HG02981 (cell line): ENCODE measurements around the gene HS1BP3.

Experiments used
- ATAC-seq: cut with Tn5 transposase; IDR thresholded peaks from one replicate; pipeline ENCODE4 v1.9.1; 2021; ENCODE audit warnings: mild to moderate bottlenecking, moderate library complexity; ENCODE audit not compliant: unreplicated experiment

Gene HS1BP3

DNA sequence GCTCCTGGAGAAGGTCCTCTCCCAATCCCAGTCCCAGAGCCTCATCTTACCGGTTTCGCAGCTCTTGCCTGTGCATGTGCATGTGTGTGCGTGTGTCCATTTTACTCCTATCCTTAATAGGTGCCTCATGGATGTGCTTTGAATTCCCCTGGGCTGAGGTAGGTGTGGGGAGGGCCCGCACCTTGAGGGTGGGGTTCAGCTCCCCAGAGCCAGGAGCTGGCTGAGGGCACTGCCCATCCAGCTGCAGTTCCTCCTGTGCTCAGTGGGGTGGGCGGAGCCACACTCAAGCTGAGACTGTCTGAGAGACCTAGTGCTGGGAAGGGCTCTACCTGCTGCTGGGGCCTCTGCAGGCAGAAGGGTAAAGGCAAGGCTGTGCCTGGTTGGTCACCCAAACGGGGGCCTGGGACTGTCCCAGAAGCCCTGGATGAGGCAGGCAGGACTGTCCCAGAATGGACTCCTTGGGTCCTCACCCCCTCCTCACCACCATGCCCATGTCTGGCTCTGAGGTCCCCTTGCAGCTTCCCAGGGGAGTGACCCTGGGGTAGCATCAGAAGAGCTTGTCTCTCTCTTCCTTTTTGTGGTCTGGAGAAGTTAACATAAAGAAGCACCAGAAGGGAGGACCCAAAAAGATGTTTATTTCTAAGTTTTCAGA, 24.9 kb upstream of the HS1BP3 start:
- peak; percentile 75 for ATAC-seq

DNA sequence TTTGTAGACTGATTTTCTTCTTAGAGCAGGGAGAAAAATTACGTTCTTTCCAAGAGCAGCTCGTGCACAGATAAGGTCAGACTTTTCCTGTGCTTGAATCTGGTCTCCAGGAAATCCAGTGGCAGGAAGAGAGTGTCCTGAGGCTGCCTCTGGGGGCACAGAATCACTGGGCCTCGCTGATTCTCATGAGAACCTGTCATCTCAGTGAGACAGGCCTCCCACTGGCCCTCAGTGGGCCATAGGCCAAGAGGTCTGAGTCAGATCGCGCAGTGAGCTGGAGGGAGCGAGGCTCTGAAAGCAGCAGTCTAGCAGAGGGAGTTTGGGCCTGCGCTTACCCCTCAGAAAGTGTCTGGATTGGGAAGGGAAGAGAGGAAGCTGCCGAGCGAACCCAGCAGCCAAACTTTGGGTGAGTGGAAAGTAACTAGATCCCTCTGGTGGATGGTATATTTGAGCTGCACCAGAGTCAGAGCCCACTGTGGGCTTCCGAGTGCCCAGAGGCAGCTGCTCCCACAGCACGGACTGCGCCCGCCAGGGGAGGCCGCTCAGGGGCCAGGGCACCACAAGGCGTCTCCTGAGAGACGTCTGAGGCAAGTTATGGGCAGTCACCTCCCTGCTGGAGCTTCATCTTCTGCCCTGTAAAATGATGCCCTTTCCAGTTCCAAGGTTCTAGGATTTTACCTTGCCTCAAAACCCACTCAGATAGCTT, 24.2 kb upstream of the HS1BP3 start:
- ATAC-seq = no peak

DNA sequence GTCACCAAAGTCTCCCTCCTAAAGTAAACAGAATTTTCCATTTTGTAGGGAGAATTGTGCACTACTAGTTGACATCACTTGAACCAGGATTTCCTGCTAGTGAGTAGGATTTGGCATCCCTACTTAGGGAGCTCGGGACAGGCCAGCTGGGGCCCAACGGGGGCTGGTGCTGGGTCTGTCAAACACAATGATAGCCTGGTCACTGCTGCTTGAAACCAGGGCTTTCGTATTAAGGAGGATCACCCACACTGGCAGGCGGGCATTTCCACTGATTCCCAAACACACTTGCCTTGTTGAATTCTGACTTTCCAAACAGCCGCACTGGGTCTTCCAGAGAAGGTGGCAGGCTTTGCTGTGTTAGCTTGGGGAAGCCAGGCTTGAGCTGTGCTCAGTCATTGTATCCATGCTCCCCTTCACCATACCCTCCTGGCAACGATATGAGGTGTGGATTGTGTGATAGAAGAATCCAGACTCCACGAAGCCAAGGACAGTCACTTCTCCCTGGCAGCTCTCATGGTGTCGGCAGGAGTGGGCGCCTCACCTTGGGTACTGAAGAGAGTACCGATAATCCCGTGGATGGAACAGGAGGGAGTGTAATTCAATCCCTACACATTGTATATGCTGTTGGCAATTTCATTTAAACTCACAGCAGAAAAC, 23.5 kb upstream of the HS1BP3 start:
- no peak for ATAC-seq

DNA sequence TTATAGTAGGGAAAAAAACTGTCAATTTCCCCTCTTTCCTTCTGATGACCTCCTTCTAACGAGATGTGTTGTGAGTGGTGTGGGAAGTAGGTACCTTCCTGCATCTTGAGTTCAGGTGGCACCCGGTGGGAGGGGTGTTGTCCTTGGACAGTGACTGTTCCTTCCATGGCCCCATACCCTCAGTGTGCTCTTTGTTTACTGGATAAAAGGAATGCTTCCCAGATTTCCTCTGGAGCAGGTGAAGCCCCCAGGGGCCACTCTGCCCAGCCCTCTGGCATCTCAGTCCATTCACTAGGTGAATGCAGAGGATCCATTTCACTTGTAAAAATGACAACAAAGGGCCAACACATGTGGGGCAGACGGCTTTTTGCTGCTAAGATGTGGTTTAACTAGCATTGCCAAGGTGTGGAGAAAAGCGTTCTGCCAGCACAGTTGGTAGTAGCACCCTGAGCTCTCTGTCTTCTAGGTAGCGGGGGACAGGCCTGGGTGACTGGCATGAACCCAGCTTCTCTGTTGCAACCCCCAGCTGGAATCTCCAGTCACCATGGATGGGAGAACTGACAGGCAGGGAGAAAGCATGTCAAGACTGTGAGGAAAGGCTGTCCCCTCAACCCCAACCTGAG, 22.9 kb upstream of the HS1BP3 start:
- no peak for ATAC-seq

DNA sequence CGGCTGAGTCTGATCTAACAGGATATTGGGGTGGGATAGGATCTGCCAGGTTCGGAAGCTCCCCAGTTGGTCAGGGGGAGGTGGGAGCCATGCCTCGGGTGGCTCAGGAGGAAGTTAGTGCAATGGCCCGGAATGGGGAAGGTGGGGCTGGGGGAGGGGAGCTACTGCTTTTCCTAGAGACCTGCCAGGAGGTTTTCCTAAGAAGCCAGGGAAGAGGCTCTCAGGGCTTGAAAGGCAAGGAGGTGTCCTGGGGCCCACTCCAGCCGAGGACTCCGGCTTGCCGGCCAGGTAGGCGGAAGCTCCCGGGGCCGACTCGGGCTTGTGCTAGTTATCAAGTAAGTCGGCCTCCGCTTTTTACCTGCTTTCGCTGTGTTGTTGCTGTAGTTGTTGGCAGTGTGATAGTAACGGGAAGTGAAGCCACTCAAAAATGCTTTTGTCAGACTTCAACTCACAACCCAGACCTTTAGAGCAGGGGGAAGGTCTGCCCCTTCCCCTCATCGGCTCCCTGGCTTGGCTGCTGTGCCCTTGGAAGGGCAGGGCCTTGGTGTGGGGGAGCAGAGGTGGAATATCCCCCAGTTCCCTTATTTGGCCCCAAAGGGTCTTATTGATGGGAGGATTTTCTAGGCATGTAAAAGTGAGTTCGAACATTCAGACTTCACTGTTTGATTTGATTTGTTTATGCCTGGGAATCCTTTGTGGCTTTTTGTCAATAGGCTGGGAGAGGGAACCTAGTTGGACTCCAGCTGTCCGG, 21.5 kb upstream of the HS1BP3 start:
- no peak for ATAC-seq

DNA sequence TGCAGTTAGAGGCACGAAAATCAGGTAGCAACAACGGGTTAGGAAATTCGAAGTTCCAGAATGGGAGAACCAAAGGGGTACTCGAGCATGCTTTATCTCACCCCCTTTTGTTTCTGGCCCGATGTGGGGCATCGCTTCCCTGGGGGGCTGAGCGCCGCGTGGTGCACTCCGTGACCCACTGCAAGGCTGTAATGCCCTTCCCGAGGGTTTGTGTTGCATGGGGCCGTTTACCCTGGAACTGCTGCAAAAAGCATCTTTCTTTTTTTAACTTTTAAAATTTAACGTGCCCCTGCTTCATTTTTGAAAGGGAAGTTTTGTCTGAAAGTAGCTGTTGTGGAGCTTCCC, 20.8 kb upstream of the HS1BP3 start:
- no peak for ATAC-seq

DNA sequence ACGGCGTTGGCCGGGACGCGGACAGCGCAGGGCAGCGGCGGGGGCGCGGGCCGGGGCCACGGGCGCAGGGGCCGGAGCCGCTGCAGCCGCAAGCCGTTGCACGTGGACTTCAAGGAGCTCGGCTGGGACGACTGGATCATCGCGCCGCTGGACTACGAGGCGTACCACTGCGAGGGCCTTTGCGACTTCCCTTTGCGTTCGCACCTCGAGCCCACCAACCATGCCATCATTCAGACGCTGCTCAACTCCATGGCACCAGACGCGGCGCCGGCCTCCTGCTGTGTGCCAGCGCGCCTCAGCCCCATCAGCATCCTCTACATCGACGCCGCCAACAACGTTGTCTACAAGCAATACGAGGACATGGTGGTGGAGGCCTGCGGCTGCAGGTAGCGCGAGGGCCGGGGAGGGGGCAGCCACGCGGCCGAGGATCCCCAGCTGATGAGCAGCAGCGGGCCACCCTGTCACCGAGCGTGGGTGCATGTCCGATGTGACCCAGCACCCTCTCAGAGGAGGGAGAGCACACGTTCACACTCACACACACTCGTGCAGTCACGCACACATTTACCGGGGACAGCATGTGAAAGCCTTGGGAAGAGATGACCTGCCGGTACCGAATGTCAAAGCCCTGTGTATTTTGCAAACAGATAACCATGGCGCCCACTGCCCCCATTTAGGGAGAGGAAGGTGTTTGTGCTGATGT, 20.3 kb upstream of the HS1BP3 start:
- no peak for ATAC-seq

DNA sequence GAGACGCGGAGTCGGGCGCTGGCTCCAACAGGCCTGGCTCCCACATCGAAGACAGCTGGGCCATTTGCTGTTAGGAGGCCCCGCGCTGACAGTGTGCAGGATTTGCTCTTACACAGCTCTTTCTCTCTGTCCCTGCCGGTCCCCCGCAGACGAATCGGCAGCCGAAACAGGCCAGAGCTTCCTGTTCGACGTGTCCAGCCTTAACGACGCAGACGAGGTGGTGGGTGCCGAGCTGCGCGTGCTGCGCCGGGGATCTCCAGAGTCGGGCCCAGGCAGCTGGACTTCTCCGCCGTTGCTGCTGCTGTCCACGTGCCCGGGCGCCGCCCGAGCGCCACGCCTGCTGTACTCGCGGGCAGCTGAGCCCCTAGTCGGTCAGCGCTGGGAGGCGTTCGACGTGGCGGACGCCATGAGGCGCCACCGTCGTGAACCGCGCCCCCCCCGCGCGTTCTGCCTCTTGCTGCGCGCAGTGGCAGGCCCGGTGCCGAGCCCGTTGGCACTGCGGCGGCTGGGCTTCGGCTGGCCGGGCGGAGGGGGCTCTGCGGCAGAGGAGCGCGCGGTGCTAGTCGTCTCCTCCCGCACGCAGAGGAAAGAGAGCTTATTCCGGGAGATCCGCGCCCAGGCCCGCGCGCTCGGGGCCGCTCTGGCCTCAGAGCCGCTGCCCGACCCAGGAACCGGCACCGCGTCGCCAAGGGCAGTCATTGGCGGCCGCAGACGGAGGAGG, 19.6 kb upstream of the HS1BP3 start:
- no peak for ATAC-seq

DNA sequence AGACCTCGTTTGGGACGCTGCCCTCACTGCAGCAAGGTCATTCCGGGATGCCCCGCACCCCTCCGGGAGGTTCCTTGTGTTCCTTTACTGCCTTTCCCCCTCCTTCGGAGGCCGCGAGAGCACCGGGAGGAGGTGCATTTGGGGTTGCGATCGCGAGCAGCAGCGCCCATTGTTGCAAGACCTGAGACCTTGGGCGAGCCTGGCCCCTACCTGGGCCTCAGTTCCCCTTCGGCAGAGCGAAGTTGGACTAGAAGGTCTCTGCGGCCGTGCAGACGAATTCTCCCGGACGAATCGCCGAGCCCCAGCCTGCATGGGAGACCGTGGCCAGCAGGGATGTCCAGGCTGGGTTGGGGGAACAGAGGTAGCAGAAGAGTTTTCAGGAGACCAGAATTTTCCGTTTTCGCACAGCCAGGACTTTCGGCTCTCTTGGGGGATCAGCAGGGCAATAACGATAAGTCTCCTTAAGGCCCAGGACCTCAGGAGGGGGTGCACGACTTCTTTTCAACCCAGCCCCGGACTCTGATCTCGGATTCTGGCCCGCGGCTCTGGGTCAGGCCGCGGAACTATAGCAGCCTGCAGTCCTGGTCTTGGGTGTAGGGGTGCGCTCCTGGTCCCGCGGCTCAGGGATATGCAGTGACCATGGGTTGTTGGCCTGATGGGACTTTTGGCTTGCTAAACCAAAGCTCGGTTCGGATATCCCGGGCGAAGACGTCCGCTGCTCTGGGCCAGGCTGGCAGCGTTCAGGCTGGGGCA, 18.8 kb upstream of the HS1BP3 start:
- no peak for ATAC-seq

DNA sequence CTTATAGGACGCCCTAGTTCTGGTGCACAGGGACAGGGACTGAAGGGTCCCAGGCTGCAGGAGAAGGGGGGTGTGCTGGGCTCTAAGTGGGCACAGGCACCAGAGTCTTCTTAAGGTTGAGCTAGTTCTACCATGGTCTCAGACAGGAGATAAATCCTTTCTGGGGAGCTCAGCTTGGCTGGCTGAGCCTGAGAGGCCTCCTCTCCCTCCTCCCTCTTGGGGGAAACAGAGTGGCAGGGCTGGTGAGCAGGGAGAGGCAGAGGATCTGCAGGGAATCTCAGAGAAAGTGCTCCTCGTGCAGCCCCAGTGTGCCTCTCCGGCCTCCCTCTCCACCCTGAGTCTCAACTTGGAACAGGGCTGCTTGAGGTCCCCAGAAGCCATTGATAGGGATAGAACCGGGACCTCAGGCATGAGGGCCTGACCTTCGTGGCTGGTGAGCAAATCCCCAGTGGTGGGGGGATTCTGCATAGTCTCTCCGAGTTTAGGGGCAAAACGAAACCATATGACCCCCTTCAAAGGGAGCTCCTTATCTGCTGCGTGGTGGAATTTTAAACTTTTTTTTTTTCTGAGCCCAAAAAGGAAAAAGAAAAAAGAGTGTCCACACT, 18.1 kb upstream of the HS1BP3 start:
- no peak for ATAC-seq

DNA sequence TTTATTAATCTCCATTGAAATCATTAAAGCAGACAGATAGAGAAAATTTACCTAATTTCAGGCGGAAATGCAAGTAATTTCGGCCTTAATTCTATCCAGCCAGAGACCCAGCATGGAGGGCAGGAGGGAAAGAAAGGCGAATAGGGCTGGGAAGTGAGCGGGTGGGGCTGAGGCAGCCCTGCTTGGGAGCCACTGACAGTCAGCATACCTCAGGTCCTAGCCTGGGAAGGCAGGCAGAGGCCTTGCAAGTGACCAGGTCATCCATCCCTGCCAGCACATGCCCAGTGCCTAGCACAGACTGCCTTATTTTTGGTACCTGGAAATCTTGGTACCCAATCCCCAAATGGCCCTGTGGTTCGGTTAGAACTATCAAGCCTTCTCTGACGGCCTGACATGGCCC, 17.6 kb upstream of the HS1BP3 start:
- ATAC-seq = no peak

DNA sequence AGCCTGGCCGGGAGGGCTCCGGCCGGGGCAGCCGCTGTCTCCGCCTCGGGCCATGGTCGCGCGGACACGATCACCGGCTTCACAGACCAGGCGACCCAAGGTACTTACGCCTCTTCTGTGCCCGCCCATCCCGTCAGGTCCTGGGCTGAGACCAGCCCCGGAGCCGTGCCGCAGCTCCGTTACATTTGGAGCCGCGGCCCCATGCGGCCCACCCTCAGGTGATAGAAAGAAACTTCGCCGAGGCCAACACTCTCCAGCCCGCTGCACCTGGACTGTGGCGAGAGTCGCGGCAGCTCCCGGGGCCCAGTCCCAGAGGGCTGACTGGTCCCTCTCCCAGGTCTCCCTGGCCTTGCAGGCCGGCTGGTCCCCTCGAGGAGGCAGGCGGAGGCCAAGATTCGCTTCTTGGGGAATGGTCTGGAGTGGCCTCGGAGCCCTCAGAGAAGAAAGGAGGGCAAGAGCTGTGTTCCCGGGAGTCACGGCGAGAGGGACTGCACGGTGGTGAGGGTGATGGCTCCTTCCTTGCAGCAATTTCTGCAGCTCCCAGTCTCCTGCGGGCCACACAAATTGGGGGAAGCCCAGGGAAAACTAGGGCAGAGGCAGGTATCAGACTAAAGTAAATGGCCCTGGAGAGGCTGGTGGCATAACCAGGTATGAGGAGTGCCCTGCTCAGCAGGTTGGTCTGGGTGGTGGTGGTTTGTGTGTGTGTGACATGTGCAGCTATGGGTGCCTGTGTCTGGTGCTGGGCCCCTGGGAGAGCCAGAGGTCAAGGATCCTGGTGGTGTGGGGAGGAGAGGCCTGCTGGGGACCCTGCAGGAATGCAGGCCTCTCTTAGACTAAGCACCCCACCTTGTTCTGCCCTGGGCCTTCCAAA, 16.9 kb upstream of the HS1BP3 start:
- ATAC-seq = no peak

DNA sequence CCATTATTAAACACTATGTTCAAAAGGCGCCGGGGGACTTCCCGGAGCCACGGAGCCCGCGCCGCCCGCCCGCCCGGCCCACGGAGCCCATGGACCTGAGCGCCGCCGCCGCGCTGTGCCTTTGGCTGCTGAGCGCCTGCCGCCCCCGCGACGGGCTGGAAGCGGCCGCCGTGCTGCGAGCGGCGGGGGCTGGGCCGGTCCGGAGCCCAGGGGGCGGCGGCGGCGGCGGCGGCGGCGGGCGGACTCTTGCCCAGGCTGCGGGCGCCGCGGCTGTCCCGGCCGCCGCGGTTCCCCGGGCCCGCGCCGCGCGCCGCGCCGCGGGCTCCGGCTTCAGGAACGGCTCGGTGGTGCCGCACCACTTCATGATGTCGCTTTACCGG, 16.2 kb upstream of the HS1BP3 start:
- ATAC-seq = no peak

DNA sequence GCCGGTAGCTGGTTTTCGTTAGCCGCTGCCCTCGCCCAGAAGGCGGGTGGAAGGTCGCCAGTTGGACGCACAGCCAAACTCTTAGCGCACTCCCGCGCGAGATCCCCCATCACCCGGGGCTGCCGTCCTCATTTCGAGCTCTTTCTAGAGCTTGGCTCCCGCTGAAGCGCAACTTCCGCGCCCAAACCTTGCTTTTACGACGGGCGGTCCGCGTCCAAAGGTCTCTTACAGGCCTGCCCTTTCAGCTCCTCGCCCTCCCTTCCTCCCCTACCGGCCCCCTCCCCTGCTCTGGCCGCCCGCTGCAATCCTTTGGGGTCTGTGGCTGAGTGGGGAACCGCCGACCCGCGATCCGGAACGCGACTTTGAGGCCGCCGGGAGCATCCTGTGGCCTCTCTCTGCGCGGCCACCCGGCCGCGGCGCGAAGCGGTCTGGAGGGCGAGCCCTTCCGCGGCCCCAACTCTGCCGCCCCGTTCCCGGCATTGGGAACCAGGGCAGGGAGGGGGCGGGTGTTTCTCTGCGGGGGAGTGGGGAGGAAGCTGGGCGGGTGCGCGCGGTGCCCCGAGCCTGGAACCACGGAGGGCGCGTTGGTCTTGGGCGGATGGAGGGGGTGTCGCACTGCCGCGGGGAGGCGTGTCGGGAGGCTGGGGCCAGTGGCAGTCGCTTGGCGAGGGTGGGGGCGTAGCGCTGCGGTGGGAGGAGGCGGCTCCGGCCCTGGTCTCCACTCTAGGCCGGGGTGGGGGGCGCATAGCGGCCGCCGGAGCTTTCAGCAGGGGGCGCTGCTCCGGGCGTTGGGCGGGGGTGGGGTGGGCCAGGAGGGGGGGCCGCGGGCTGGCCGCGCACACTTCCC, 15.6 kb upstream of the HS1BP3 start, which contains the start of gene GDF7:
GDF7 (plus strand) TSS at position 841 of the 847 bp plus-strand sequence. CDS start 96 bp downstream, outside the sequence.
- no peak for ATAC-seq

DNA sequence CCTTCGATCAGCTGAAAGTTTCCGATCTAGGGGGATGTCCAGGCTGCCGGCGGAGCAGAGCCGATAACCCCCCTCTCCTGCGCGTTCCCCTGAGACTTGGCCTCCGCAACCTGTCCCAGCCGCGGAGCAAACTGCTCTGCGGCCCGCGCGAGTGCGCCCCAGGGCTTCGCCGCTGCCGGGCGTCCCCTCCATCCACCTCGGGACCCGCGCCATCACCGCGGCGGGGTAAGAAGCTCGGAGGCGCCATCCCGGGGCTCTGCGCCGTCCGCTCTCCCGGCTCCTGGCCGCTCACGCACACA, 15.1 kb upstream of the HS1BP3 start:
- ATAC-seq = no peak

DNA sequence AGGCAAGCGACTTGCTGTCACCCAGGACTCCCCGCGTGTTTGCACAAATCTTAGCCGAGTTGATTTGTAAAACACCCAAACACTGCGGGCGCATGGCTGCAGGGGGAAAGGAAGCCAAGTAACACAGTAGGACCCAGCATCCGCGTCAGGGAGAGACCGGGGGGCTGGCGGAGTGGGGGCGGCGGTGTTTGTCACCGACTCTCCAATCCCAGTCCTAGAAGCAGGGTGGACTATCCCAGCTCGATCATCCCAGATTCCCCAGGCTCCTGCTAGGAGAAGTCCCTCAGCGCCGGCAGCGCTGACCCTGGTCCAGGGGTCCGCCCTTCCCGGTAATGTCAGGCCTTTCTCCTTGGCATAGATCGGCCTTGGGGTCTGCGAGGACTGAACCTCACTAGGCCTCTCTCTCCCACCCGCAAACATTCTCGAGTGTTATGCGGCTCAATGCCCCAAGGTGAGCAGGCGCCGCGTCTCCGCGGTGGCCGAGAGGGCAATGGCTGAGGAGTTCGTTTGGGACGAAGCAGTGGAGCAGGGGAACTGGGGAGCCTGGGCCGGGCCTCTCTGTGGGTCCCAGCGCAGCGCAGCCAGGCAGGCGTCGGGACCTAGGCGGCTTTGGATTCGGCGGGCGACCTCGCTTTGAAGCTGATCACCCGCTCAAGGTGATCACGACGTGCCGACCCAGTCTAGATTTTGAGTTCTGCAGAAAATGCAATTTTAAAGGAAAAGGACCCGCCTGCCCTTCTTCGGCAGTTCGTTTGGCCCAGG, 14.5 kb upstream of the HS1BP3 start:
- no peak for ATAC-seq
